NCI-H2171 (cell line): Measurements from ENCODE around the gene VAMP5.
"Not testable (repeated sequence)": the region's sequence is repeated elsewhere in the genome, so short reads cannot be mapped to it uniquely, and the experiment has no call there.

Source experiments
- DNase-seq: peaks from one replicate; lab custom pipeline; 2025; lab: John Stamatoyannopoulos, UW

Gene VAMP5

GRCh38 chr2:85584354-85584856 is at the start of gene VAMP5:
Gene VAMP5, plus strand, starts transcription at chr2:85584431. Its CDS starts 60 bp downstream, at chr2:85584491.
- no peak for DNase-seq

- no peak for DNase-seq
Observed at GRCh38 chr2:85534881-85535280, 49.4 kb upstream of the VAMP5 start.

GRCh38 chr2:85536479-85536878 is 47.8 kb upstream of the VAMP5 start:
- no peak for DNase-seq

- peak; percentile 40 for DNase-seq
Observed at GRCh38 chr2:85537600-85538506, 46.4 kb upstream of the VAMP5 start.

- peak; percentile 90 for DNase-seq
Observed at GRCh38 chr2:85538507-85539360, 45.5 kb upstream of the VAMP5 start, which contains the start of gene MAT2A. Gene MAT2A, plus strand, starts transcription at chr2:85539168. Its CDS starts 120 bp downstream, at chr2:85539288.

- peak; percentile 48 for DNase-seq
Observed at GRCh38 chr2:85539361-85540132, 44.7 kb upstream of the VAMP5 start.

GRCh38 chr2:85540133-85540648 is 44.0 kb upstream of the VAMP5 start:
- DNase-seq: no peak

- DNase-seq: no peak
Observed at GRCh38 chr2:85541262-85541661, 43.0 kb upstream of the VAMP5 start.

GRCh38 chr2:85541753-85542457 is 42.3 kb upstream of the VAMP5 start:
- no peak for DNase-seq

GRCh38 chr2:85542777-85543176 is 41.5 kb upstream of the VAMP5 start:
- DNase-seq: no peak

GRCh38 chr2:85544254-85544691 is 40.0 kb upstream of the VAMP5 start:
- not testable (repeated sequence) for DNase-seq

GRCh38 chr2:85544915-85545779 is 39.1 kb upstream of the VAMP5 start:
- DNase-seq: not testable (repeated sequence)

- DNase-seq: no peak
Observed at GRCh38 chr2:85545780-85546240, 38.4 kb upstream of the VAMP5 start.

- DNase-seq: no peak
Observed at GRCh38 chr2:85547089-85547858, 37.0 kb upstream of the VAMP5 start.

- no peak for DNase-seq
Observed at GRCh38 chr2:85547859-85548607, 36.2 kb upstream of the VAMP5 start.

- DNase-seq: no peak
Observed at GRCh38 chr2:85548608-85548900, 35.7 kb upstream of the VAMP5 start.

- no peak for DNase-seq
Observed at GRCh38 chr2:85549095-85549494, 35.1 kb upstream of the VAMP5 start.

GRCh38 chr2:85549826-85550225 is 34.4 kb upstream of the VAMP5 start:
- no peak for DNase-seq
